Bone marrow (tissue), 2 donors: ENCODE results near the gene KCNMA1.
A peak's percentile ranks its signal among the peaks of the same experiment; 100 is the strongest.
"Not testable (repeated sequence)": the region's sequence is repeated elsewhere in the genome, so short reads cannot be mapped to it uniquely, and the experiment has no call there.

Source experiments
- DNase-seq, 2 donors: peaks; one replicate each; lab custom pipeline; 2025; lab: John Stamatoyannopoulos, UW

The KCNMA1 gene

DNA sequence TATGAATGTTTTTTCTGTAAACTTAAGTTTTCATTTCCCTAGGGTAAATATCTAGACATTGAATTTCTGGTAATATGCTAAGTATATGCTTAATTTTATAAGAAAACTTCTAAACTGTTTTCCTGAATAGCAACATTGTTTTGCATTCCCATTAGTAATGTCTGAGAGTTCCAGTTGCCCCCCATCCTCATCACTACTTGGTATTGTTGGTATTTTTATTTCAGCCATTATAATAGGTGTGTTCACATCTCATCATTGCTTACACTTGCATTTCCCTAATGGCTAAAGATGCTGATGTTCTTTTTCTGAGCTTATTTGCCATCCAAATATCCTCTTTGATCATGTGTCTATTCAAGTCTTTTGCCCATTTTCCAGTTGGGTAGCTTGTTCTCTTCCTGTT is 269.6 kb downstream of the KCNMA1 start:
- no peak for DNase-seq

DNA sequence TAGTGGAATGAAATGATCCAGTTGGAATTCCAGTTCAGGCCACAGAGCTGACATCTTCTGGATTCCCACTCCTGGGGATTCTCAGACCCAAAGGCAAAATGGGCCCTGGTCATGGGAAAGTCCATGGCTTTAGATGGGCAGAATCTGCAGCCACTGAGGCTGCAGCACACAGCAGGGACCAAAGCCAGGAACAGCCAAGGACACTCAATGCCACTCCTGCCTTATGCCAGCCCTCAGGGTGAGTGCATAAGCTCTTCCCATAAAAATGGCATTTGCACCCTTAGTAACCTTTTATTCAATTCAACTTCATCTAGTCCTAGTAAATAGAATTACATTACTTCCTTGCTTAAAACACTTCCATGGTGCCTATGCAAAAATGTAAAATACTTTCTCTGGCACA is 274.4 kb downstream of the KCNMA1 start:
- no peak for DNase-seq

DNA sequence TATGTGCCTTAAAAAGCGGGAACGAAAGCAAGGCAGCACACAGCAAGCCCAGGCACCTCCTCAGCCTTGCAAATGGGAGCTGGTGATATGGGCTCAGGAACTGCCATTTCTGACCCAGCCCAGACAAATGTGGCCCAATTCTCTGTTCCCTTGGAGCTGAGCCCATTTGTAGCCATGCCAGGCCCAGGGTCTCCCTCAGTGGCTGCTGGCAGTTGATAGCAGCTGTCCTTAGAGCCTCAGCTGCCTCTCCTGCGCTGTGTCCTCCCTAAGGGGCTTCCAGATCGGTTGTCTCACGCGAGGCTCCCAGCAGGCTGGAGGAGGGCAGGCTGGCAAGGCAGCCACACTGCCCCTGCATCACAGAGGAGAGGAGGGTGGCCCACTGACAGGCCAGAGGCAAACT is 275.8 kb downstream of the KCNMA1 start:
- no peak for DNase-seq

DNA sequence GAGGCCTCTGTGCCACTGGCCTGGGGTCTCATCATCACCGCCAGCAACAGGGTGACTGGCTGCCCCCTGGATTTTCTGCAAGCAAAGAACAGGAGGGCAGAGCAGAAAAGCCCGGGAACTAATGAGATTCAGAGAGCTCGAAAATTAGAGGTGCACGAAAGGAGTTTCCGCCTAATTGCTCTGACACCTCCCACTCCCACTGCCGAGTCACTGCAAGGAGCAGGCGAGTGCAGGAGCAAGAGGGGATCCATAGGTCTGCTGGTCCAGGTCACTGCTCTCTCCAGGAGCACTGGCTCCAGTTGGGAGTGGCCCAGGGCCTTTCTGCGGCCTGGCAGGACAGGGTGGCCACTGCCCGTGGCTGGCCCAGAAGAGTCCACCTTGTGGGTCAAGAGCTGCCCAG is 276.2 kb downstream of the KCNMA1 start:
- DNase-seq: no peak

DNA sequence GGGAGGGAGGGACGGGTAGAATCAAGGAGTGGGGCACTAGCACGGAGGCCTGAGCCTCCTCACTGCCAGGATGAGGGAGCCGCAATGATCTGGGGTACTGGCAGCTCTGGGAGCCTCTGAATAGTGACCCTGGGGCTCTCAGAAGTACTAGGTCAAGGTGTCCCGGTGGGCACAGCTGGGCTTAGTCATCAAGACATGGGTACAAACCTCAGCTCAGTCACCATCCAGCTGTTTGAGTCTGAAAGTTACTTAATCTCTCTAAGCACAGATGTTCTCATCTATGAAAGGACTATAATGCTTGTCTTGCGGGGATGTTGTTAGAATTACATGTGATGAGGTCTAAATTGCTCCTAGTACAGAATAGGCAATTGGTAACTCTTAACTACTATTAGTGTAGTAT is 276.8 kb downstream of the KCNMA1 start:
- DNase-seq: no peak

DNA sequence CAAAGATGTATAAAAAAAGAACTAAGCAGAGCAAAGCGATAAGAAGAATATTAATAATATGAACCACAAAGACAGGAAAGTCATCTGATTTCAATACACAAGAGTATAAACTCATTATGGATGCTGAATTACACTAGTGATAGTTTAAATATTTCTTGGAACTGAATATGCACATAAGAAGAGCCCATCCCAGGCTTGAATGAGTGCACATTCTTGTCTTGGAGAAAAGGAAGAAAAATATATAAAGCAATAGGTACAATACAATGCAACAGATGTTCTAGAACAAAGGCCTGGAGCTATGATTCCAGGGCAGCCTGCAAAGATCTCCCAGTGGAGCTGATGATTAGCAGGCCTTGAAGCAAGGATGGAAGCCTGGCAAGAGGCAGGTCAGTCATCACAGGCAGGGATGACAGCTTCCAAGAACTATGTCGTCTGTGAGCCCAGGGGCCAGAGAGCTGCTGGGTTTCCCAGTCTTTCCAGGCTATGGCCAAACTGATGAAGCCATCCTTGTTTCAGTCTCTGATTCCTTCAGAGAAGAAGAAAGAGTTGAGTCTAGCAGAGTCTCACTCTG is 277.6 kb downstream of the KCNMA1 start:
- no peak for DNase-seq

DNA sequence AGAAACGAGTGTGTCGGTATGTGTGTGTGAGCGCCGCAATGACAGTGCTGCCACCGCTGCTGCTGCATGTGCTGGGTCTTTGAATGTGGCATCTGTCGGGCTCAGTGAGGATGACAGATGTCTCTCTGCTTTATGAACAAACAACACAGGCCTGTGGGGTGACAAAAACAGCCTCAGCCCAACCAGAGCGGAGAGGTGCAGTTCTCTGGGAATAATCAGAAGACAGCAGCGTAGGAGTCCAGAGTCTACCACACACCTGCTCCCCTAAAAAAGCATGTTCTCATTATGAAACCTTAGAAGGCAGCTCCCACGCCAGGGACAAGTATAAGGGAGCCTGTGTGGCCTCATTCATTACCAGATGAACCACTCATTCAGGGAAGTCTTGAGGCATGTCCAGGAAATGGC is 278.3 kb downstream of the KCNMA1 start:
- DNase-seq: no peak

DNA sequence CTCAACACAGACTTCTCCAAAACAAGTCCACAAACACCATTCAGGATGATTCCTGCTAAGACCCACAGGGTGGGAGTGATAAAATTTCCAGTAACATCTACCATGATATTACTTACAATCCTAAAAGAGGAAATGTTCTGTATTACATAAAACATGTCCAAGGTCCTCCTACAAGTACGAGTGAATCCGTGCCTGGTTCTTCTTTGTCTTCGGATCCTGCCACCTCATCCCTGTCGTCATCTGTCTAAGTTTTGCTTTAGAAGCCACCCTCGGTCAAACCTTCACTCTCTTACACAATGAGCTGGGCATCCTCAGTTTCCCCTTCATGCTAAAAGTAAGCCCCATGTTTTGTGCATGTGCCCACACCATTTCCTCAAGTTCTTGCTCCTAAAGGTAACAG is 279.0 kb downstream of the KCNMA1 start:
- no peak for DNase-seq

DNA sequence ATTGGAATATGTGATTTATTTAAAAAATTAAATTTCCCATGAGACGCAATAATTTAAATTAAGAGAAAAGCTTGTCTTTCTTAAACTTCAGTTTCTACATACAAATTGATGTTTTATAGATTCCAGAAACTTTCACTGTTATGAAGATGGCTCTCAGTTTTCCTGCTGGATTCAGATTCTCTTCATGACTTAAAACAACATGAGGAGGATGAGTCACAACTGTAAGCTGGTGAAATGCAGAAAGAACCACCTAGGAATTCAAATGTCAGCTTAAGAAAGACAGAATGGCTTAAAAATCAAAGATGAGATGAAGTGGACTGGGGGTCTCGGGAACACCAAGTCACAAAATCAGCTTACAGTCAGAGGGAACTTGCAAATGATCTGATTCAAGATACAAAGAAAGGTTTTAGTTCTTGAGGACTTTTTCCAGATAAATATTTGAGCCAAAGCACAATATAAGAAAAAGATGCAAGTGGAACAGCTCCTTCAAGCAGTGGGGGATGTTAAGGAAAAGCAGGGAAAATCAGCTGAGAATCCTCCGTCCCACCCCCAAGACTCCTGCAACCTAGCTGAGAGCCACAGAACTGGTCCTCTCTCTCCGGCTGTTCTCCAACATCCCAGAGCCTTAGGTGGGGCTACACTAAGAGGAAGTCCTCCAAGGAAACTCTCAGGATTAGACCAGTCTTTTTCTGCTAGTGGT is 279.8 kb downstream of the KCNMA1 start:
- no peak for DNase-seq

DNA sequence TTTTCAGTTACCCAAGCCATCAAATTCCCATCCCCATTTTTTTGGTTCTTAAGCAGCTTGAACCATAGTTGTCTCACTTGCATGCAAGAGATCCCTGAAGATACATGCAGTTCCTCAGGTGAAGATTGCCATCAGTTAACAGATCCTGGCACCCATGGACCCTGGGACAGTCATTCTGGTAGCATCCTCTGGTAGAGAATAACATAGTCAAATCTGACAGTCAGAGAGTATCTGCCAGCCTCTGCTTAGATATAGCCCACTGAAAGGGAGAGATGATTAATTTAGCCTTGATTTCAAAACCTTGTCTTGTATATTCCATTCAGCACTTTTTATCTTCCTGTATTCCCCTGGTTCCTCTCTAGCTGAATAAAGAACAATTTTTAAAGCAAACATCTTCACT is 280.4 kb downstream of the KCNMA1 start:
- no peak for DNase-seq

DNA sequence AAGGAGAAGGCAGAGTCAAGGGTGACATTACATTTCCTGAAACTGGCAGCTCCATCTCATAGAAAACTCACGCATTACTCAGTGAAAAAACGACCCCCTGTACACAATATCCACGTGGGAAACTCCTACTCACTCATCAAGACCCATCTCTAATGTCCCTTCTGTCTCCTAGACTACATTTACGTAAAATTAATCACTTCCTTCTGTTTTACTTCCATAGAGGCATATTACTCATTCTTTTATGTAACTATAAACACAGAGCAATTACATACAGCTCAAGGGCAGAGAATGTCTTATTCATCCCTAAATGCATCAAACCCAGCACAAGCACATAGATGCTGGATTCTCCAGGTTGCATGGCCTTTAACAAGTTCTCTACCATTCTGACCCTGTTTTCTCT is 281.8 kb downstream of the KCNMA1 start:
- DNase-seq: no peak

DNA sequence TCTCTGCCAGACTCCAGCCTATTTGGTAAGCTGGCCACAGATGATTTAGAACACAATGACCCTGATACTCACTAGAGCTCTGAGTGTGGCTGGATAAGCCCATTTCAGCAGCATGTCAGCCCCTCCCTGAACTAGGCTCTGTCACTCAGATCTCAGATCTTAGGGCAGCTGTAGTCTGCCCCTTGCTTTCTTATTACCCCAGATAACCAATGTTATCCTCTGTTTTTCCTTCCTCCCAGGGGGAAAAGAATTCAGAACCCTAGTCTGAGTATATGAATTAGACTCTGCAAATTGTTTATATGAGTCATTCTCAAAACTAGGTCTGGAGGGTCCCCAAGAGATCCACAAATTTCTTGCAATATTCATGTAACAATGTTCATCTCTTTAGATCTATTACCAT is 286.2 kb downstream of the KCNMA1 start:
- DNase-seq: no peak

DNA sequence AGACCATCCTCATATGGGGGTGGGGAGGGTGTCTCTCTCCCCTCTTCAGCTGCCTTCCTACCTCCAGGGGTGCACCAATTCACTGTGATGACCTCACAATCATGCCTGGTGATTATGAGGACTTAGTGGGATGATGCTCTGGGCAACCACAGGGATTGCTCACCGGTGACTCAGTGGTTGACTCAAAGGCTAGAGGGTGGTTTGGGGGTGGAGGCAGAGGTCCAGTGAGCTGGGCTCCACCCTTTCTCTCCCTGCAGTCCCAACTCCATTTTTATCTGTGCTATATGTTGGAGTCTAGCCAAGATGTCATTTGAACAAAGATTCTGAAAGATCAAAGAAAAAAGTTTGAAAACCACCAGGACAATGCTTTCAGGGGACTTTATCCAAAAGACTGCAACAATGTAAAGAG is 286.9 kb downstream of the KCNMA1 start:
- peak in 1 of 2 donors; percentile 11 for DNase-seq

DNA sequence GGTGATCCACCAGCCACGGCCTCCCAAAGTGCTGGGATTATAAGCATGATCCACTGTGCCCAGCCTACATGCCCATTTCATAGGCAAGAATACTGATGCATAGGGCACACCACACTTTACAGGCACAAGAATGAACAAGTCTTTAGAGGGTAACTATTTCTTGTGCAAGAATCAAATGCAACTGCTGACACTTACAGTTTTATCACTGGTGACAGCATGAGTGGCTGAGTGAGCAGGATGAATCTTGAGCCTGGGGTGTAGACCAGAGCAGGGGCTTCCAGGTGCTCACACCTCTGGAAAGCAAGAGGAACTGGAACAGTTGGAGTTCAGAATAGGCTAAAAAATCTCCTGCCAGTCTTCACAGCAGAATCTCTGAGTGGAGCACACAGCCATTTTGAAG is 287.5 kb downstream of the KCNMA1 start:
- no peak for DNase-seq

DNA sequence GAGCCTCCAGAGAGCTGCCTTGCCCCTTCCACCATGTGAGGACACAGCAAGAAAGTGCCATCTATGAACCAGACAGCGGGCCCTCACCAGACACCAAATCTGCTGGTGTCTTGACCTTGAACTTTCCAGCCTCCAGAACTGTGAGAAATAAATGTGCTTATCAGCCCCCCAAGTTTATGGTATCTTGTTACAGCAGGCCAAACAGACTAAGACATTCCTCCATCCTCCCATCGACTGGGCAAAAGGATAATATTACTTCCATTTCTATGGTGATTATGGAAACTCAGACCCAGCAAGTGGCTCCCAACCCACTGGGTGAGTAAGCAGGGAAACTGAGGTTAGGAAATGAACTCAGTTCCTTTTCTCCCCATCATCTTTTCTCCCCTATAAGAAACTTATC is 288.4 kb downstream of the KCNMA1 start:
- no peak for DNase-seq

DNA sequence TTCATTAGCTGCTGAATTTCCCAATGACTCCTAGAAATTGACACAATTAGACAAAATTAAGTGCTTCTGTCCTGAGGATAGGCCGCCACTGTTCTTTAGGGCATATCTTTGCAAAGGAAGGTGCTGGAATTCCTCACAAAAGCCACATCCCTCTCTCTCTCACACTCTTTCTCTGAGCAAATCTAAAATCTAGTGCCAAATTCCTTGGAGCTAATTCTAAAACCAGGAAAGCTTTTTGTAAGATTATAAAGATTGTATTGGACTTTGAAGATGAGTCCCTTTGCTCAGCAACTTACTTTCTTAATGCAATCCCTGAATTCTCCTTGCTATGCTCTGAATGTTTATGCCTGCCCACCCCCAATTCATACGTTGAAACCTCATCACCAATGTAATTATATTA is 288.9 kb downstream of the KCNMA1 start:
- DNase-seq: no peak

DNA sequence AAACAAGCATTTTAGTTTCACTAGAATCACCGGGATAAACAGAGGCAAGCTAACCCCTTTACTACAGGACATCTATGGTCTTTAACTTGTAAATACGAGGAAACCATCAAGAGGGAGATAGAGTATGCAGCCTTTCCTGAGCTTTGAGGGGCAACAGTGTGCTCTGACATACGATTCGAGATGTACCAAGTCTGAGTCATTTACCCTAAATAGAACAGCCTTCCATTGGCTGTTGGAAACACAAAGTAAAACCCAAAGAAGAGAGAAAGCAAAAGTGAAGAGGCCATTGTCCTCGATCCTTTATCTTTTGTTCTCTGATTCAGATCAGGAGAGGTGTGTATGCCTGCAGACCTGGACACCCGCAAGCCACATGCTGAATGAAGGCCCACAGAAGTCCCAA is 289.5 kb downstream of the KCNMA1 start:
- DNase-seq: no peak

DNA sequence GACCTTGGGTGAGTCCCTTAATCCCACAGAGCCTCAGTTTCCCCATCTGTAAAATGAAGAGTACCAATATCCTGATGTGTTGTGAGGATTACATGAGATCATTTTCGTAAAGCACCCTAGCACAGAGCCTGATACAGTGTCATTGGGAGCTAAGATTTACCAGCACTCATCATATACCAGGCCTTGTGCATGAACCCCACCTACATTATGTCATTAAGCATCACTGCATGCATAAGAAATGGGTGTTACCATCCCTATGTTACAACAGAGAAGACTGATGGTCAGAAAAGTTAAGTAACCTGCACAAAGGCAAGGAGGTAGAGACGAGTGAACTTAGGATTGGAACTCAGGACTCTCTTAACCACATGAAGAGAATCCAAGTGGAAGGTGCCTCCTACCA is 290.6 kb downstream of the KCNMA1 start:
- DNase-seq: no peak

DNA sequence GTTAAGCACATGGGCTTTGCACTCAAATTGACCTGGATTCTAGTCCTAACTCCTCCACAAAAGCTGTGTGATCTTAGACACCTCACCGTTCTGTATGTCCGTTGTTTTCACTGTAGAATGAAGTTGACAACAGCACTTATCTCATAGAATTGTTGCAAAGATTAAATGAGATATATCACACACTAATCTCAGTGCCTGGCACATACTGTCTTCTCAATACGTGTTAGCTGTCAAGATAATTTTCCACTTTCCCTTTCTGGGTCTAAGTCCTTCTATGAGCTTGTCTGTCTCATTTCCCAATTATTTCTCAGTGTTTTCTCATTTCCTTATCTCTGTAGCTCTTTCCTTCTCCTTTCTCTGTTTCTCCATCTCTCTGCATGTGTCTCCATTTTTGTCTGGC is 296.6 kb downstream of the KCNMA1 start:
- DNase-seq: no peak

DNA sequence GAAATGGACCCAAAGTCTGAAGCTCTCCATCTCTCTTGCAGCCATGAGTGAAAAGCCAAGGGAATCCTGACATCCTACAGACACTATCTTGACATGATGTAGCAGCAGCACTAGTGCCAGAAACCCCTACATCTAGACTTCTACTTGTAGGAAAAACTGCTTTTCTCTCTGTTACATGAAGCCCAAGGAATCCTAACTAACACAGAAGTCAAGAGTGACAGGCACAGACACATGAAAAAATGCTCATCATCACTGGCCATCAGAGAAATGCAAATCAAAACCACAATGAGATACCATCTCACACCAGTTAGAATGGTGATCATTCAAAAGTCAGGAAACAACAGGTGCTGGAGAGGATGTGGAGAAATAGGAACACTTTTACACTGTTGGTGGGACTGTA is 297.7 kb downstream of the KCNMA1 start:
- DNase-seq: not testable (repeated sequence)

DNA sequence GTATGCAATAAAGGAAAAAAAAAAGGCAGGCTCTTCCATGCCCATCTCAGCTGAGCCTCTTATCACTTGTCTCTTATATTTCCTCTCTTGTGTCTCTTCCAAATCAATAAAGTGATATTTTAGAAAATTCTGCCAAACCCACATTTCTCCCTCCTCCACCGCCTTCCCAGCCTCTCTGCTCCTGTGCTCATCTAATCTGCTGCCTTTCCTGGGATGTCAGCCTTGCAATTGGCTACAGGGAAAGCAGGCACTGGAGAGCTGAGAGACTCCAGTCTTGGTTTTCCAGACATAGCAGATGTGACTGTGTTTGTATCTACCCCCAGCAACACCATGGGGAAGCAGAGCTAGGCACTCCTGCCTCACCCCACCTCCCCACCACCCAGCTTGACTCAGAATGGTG is 298.4 kb downstream of the KCNMA1 start:
- DNase-seq: no peak

DNA sequence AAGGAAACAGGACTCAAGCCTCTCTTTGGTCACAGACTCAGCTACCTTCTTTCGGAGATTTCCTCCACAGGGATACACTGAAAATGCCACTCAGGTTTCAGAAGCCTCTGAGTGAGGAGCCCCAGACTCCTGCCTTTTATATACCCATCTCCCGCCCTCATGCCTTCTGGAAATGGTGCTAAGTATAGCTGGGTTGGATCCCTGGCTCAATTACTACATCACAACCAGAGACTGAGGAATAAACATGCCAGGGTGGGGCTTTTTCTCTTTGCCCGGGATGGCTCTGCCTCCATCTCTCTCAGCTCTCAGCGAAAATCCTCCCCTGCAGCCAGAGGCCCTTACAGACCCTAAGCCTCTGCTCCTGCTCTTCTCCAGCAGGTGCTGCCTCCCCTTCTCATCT is 299.5 kb downstream of the KCNMA1 start:
- DNase-seq: no peak

DNA sequence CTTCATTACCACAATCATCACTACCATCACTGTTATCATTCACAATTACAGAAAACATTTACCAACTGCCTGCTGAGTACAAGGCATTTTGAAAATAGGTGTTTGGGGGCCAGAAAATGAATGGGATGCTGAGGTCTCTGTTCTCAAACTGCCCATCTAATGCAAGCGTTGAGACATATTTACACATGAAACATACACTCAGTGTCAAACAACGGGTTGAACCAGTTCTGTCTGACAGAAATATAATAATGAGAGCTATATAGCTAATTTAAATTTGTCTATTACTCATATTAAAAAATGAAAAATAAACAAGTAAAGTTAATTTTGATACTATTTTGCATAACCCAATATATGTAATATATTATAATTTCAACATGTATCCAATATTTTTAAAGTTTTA is 303.1 kb downstream of the KCNMA1 start:
- no peak for DNase-seq

DNA sequence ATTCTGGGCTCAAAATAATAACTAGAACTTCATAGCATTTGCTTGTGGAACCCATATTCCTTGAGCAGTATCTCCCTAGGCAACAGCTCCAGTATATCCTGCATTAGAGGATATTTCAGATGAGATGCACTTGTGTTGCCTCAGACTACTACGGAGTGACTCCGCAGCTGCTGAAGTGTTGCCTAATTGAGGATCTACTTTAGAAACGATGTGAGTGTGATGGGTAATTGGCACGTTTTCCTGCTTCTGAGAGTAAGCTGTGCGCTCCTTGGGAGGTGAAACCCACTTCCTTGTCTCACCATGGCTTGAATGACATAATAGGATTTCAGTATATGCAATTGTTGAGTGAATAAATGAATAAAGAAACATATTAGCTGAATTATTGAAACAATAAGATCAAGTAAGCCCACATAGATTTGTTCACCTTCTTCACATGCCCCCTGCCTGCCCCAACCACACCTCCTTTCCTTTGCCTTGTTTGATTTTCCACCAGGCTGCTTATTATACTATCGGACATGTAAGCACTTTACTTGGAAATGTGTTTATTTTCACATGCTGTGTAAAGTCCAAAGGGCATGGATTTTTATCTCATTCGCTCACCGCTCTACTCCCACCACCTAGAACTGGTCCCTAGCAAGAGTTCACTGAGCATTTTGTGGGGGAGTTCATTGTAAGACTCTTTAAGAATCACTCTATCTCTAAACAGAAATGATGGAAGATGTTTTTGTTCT is 303.8 kb downstream of the KCNMA1 start:
- DNase-seq: no peak
